22Rv1 (cell line): ENCODE results near the gene C10orf53.

ENCODE experiments used
- H3K27ac ChIP-seq: fragments of 450-650 bp; 2 replicates; pipeline ENCODE4 v1.5.1; 2017
- ZFX ChIP-seq: fragments of 450-650 bp; IDR thresholded peaks from 2 replicates; pipeline ENCODE4 v1.6.1; 2017; ENCODE audit warnings: antibody characterized with exemption, borderline replicate concordance
- TF ChIP-seq, protein P1 (sequence below): fragments of 450-650 bp; IDR thresholded peaks from 2 replicates; pipeline ENCODE4 v1.5.1; 2017; ENCODE audit warnings: mild to moderate bottlenecking

Gene C10orf53

DNA sequence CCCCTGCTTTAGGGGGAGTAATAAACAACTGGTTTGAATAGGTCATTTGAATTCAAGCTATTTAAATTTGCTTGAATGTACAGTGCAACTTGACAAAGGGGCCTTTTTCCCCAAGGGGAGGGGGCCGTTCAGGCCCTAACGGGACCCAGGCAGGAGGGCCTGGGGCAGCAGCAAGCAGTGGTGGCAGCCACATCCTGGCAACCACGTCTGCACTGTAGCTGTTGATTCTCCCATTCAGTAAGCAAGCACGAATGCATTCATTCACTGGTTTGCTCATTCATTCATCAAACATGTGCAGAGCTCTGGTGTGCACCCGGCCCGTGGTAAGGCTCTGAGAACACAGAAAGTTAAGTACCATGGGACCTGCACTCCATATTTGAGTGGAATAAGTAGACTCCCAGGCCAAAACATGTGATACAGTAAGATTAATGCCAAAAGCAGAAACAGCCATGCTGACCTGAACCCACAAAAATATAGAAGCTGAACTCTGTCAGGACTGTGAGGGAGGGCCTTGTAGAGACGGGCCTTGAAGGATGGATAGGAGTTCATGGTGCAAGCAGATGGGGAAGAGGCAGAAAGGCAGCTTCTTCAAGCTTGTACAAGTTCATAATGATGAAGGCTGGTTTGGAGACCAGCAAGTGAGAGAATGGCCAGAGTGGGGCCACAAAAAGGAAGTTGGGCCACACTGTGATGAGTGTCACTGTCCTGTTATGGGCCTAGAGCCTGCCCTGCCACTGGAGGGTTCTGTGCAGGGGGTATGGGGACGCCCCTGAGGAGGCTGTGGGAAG, 29.3 kb upstream of the C10orf53 start:
- no peak overlapping the region for H3K27ac ChIP-seq
- TF ChIP-seq ZFX: no peak
- TF ChIP-seq, protein P1, sequence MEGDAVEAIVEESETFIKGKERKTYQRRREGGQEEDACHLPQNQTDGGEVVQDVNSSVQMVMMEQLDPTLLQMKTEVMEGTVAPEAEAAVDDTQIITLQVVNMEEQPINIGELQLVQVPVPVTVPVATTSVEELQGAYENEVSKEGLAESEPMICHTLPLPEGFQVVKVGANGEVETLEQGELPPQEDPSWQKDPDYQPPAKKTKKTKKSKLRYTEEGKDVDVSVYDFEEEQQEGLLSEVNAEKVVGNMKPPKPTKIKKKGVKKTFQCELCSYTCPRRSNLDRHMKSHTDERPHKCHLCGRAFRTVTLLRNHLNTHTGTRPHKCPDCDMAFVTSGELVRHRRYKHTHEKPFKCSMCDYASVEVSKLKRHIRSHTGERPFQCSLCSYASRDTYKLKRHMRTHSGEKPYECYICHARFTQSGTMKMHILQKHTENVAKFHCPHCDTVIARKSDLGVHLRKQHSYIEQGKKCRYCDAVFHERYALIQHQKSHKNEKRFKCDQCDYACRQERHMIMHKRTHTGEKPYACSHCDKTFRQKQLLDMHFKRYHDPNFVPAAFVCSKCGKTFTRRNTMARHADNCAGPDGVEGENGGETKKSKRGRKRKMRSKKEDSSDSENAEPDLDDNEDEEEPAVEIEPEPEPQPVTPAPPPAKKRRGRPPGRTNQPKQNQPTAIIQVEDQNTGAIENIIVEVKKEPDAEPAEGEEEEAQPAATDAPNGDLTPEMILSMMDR: no peak

DNA sequence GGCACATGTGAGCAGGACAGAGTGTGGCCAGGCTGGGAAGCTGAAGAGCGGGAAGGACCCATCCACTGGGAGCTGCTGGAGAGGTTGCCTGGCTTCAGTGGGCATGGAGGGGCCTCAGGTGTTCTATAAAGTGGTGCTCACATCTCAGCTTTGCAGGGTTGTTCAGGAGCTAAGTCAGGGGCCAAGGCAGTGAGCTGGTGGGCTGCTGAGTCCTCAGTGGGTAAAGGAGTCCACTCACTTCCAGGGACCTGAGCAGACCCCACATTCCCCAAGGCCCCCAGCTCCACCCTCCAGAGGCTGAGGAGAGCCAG, 28.8 kb upstream of the C10orf53 start:
- no peak for TF ChIP-seq ZFX
- TF ChIP-seq, protein P1: no peak
- H3K27ac ChIP-seq: no peak overlapping the region

DNA sequence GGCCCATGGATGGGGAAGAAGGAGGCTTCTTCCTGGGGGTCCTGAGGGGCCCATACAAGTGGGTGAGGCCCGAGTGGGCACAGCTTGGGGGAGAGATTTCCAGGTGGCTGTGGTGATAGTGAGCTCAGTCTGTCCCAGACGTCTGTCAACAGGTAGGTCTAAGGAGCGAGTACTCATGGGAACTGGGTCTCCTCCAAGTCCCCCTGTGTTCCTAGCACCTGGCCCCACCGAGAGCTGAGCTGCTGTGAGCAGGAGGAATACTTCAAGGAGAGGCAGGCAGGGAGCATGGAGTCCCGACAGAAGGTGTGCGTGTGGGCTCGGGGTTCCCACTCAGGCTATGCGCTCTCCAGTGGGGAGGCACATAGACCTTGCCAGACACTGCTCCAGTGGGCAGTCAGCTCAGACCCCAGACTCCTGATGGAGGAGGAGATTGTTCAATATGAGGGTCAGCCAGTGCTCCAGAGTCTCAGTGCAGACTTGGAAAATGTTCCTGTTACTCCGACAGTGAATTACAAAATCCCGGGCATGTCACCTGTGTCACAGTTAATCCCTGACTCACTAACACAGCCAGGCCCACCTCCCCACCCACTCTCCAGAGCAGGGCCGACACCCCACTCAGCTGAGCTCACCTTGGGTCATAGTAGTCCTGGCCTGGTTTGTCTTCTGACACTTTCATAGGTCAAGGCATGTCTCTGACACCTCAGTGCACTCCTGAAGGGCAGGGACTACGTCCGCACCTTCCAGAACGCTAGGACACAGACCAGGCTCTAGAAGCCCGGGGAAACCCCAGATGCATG, 28.2 kb upstream of the C10orf53 start:
- TF ChIP-seq ZFX: no peak
- TF ChIP-seq, protein P1: no peak
- H3K27ac ChIP-seq: no peak overlapping the region

DNA sequence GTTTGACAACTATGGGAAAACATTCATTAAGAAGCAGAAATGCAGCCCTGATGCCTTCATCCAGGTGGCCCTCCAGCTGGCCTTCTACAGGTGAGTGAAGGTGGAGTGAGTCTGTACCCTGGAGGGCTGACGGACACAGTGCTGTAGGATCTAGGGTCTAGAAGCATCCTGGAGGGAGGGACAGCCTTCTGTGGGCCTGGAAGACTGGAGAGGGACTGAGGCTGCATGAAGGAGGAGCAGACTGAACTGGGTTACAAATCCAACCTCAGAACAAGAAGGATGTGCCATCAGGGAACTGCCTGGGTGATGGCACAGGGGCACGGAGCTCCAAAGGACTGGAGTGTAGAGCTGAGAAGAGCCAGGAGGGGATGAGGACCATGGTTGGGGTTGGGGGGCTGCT, 27.5 kb upstream of the C10orf53 start:
- H3K27ac ChIP-seq: no peak overlapping the region
- TF ChIP-seq, protein P1: no peak
- no peak for TF ChIP-seq ZFX

DNA sequence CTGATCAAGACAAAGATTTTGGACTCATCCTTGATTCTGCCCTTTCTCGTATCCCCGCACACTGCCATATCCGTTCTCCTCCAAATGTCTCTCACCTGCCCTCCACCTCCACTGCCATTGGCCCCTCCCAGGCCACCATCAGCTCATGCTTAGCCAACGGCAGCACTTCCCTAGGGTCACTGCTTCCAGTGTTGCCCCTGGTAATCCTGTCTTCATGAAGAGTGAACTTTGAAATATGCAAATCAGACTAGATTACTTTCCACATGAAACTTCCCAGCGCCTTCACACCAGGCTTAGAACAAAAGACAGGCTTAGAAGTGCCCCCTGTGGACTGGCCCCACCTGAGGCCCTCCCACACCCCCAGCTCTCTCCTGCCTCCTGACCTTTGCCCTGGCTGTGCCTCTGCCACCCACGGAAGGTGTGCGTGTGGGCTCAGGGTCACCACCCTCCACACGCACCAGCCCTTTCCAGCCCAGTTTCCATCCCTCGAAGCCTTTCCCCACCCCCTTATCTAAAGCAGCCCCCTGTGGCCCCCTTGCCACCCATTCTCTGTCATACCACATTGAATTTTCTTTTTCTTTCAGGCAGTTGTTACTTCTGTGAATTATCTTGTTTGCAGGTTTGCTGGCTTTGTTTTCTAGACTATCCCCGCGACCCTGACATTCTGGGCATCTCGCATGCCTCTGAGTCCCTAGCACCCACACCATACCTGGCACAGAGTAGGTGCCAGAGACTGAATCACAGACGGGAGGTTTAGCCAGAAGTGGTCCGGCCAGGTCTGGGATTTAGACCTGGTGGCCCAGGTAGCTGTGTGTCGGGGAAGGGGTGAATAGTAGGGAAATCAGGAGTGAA, 26.8 kb upstream of the C10orf53 start:
- TF ChIP-seq, protein P1: no peak
- no peak for TF ChIP-seq ZFX
- H3K27ac ChIP-seq: no peak overlapping the region

DNA sequence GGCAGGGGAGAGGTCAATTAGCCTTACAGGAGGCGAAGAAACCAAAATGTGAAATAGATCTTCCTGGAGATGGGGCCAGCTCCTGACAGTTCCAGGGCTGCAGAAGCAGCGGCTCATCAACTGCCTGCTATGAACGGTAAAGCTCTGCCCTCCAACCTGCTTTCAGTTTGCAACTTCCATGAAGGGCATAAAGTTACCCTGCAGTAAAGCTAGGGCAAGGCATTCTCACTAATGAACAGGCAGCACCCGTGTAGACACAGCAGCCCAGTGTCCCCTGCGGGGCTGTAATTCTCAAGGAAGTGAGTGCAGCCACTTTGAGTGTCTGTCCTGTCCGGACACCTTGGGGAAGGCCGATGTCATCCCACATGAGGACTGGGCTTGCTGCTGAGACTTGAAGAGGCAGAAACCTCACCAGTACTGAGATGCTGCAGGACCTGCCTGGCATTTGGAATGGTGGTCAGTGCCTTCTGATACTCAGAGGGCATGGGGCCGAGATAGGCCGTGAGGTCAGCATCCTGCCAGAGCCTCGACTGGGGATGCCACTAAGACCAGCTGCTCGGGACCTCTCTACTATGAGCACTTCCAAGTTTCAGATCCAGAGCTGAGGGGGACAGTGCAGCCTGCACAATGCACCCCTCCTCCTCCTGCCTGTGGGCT, 26.1 kb upstream of the C10orf53 start:
- no peak for TF ChIP-seq ZFX
- TF ChIP-seq, protein P1: no peak
- no peak overlapping the region for H3K27ac ChIP-seq
